Fibroblast of lung (primary cell): ENCODE data around the gene DGLUCY.

Source experiments
- EZH2 ChIP-seq: IDR thresholded peaks from 2 replicates; pipeline ENCODE4 v1.5.1; 2012; ENCODE audit warnings: low read length, control low read depth, mild to moderate bottlenecking; ENCODE audit errors: missing control alignments
- TF ChIP-seq, protein P1 (sequence below), 2 donors: IDR thresholded peaks in 1 of 2; conservative IDR thresholded peaks in 1 of 2; 1 replicate in 1 of 2; 2 replicates in 1 of 2; pipeline ENCODE4 v1.5.1; 2011 to 2012; ENCODE audit warnings: low read length in 2 of 2, control low read depth in 1 of 2, inconsistent platforms in 1 of 2, low read depth in 1 of 2, mild to moderate bottlenecking in 1 of 2

DNA sequence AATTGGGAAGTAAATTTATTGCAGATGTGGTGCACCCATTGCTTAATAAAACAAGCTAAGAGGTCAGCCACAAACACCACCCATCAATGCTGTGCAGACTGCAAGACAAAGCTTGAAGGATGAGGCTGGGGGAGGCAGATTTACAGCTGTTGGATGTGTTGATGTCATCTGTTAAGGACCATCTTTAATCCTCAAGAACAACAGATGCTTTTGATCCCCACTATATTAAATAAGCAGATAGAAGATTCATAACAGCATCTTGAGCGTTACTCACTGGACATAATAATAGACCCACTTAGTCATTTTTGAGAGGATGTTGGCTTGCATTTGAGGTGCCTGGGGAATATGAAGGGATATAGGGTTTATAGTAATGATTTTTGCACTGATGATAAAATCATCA lies 71.8 kb downstream of the DGLUCY start:
- TF ChIP-seq, protein P1, sequence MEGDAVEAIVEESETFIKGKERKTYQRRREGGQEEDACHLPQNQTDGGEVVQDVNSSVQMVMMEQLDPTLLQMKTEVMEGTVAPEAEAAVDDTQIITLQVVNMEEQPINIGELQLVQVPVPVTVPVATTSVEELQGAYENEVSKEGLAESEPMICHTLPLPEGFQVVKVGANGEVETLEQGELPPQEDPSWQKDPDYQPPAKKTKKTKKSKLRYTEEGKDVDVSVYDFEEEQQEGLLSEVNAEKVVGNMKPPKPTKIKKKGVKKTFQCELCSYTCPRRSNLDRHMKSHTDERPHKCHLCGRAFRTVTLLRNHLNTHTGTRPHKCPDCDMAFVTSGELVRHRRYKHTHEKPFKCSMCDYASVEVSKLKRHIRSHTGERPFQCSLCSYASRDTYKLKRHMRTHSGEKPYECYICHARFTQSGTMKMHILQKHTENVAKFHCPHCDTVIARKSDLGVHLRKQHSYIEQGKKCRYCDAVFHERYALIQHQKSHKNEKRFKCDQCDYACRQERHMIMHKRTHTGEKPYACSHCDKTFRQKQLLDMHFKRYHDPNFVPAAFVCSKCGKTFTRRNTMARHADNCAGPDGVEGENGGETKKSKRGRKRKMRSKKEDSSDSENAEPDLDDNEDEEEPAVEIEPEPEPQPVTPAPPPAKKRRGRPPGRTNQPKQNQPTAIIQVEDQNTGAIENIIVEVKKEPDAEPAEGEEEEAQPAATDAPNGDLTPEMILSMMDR (conservative IDR thresholded peaks at IDR 0.05 in 1 of 2, IDR thresholded peaks at IDR 0.05 in 1 of 2; ENCODE audit: low read depth in 1 of 2, low read length in 2 of 2), result no peak
- TF ChIP-seq EZH2, result no peak
